Activated gamma-delta T cell (primary cell): ENCODE measurements around the gene CLIC3.

Experiments
- DNase-seq: peaks from one replicate; lab custom pipeline; 2025; lab: John Stamatoyannopoulos, UW

Gene CLIC3

DNA sequence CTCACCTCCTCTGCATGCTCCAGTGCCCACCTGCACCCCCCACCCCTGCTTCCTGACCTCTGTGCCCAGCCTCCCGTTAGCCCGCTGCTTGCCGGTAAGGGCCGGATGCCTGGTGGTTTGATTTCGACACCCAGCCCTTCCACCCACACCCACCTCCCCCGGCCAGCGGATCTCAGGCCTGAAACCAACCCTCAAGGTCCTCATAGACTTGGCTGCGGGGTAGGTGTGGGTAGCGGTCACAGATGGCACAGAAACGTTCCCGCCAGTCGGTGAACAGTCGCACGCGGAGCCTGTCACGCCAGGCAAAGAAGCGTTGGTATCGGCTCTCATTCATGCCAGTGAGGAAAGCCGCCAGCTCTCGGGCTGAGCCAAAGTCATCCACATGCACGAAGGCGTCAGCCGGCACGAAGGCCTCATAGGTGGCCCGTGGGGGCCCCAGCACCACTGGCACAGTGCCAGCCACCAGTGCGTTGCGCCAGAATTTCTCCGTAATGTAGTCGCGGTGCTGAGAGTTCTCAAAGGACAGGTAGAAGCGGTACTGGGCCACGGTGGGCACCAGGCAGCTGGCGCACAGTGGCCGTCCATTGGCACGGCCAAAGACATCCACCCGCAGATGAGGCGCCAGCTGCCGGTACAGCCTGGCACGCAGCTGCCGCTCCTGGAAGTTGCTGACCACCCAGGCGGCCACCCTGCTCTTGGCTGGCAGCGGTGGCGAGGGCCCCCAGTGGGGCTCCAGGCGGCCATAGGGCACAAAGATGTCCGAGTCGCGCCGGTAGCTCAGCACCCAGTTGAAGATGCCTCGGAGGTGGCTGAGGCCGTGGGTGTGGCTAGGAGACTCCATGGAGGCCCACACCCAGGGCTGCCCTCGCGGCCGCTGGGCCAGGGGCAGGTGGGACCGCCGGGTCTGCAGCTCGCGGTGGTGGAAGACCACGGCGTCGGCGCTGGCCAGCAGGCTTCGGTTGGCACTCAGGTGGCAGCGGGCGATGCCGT, 34.5 kb upstream of the CLIC3 start:
- DNase-seq: no peak

DNA sequence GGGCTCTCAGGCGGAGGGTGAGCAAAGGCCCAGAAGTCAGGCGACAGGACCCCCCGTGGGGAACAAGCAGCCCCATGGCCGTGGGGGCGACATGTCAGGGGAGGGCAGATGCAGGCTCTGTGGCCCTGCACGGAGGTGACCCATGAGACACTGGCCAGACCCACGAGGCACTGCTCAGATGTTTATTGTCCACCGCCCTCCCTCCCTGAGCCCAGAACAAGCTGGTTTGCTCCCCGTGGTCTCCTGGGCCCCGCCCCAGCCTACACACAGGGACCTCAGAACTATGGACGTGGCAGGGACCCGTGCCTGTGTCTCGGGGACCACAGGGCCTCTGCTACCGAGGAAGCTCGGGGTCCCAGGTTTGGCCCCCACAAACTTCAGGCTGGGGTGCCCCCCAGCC, 33.6 kb upstream of the CLIC3 start:
- no peak for DNase-seq

DNA sequence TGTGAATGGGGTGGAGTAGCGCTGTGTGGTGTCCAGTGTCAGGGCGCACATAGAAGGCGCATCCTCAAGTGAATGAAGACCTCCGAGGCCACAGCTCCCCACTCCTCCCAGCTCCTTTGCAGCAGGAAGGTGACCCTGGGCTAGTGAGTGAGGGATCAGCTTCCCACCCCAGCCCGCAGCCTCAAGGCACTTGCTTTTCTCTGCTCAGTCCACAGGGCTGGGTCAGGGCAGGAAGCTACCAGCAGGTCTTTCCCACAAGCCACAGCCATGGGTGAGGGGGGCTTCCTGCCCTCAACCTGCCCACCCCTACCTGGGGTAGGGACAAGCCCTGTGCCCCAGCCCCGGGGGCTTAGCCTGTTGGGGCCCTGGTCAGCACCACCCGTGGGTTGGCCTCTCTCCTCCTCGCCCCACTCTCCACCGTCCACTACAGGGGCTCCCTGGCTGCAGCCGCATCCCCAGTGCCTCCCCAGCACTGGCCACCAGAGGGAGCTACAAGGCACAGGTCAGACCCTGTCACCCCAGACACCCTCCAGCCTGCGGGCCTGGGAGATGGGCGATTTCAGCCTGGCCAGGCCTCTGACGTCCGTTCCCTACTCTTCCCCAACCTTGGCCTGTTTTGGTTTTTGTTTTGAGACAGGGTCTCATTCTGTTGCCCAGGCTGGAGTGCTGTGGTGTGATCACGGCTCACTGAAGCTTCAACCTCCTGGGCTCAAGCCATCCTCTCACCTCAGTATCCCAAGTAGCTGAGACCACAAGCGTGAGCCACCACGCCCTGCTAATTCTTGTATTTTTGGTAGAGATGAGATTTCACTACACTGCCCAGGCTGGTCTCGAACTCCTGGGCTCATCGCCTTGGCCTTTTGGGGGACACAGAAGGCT, 32.9 kb upstream of the CLIC3 start:
- DNase-seq: no peak

DNA sequence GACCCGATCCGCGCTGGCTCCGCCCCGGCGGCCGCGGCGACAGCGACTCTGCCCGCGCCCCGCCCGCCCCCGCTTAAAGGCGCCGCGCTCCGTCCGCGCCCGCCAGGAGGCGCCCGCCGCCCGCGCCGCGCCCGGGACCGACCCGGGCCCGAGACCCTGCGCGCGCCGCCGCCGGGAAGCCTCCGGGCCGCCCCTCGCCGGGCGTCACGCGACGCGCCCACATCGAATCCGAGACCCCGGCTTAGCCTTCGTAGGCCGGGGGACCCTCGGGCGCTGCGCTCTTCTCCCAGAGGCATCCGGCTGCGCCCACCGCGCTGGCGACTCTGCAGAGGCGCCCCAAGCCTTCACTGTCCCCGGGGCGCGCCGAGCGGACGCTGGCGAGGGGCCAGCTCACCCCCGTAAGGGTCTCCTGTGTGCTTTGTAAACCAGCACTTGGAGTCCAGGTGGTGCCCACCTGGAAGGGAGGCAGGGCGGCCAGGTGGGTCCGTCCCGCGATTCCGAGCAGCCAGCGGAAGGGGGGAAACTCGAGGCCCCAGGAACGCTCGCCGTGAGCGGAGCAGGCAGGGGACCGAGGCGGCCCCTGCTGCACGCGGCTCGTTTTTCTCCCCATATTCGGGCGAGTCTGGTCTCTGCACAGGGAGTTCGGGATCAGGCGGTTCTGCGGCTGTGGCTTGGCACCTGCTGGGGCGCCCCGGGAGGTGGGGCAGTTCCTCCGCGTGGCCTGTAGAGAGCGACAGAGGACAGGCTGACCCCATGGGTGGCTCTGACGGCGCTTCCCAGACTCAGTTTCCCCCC, 32.1 kb upstream of the CLIC3 start:
- DNase-seq: peak; percentile 64

DNA sequence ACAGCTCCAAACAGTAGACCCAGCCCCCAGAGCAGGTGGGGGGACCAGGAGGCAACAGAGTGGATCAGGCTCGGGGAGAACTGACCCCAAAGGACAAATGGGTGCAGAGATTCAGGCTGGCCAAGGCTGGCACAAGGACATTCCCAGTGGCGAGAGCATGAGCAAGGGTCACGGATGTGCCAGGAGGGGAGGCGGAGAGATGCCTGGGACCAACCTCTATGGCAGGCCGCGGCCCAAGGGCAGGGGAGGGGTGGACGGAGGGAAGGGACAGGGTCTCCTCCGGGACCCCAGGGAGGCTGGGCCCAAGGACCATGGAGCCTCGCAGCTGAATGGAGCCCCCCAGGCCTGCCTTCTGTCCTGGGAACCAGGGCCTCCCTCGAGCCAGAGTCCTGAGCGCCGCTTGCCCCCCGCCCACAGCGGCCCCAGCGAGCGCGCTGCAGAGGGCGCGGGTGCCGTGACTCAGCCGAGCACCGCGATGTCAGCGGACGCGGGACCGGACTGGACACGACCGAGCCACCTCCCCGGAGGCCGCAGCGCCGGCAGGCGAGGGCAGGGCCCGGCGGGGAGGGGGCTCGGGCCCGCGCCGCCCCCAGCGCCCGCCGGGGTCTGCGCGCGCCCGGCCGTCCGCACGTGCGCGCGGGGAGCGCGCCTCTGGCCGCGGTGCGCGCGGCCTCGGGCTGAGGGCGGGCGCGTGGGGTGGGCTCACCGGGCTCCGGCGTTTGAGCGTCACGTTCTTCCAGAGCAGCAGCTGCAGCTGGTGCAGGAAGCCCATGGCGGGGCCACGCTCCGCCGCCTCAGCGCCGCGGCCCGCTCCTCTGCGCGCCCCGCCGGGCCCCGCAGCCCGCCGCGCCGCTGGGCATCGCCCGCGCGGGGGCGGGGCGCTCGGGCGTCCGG, 31.2 kb upstream of the CLIC3 start, which contains the start of gene ABCA2:
TSS of gene ABCA2 (minus strand) at position 869 of the 894 bp plus-strand sequence. CDS start at position 772, 97 bp downstream.
- no peak for DNase-seq

DNA sequence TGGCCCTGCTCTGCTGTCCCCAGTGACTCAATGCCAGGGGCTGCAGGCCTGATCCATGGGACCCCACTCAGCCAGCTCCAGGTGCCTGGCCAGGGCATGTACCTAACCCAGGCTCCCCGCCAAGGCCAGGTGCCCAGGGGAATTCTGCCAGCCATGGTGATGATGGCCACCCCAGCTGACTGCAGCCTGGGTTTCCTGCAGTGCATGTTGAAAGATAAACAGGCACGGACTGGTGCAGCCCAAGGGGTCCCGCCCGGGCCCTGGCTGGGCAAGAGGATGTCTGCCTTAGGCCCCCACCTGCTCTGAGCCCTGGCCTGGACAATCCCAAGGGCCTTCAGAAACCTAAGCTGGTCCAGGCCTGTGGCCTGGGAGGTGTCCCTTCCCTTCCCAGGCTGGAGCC, 30.5 kb upstream of the CLIC3 start:
- no peak for DNase-seq

DNA sequence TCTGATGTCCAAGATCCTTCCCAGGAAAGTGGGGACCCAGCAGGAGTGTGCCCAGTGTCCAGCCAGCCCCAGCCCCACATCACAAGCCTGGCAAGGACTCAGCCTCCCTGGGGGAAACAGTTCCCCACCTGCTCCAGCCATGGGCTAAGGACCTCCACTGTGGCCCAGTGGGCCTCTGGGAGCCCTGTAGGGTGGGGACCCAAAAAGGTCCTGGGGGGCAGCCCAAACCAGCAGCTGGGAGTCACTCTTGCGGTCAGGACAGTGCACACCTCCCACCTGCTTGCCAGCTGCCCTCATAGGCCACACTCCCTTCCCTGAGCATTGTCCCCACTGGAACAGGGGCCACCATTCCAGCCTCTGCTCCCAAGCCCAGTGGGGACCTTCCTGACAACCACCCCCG, 30.0 kb upstream of the CLIC3 start:
- DNase-seq: no peak

DNA sequence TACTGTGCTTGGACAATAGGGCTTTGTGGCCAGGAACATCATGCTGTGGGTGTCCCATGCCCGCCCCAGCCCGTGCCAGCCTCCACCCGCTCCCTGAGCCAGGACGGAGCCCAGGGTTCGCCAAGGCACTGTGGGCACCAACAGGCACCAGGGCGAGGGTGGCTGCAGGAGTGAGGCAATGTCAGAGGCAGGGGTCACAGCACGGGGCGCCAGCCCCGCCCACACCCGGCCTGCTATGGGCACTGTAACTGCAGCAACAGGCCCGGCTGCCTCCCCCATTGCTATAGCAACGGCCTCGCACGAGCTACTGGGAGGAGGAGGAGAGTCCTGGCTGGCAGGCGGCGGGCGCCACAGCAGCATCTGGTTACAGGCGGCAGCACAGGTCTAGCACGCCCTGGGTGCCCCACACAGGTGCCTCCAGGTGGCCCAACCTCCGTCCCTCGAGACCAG, 29.2 kb upstream of the CLIC3 start:
- DNase-seq: no peak

DNA sequence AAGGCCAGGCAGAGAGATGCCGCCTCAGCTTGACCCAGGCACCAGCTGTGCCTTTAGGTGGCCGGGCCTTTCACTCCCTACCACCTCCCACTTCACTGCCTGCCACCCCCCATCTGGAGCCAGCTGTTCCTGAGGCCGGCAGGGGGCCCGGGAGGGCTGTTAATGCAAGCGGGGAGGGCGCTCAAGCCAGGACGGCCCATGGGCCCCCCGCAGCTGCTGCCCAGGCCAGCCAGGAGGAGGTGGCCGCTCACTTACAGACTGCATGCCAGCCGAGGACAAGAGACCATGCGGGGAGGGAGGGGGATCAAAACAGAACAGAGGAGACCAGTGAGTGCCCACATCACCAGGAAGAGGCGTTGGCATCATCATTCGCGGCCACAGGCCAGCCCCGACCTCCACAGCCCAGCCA, 27.2 kb upstream of the CLIC3 start:
- DNase-seq: no peak

DNA sequence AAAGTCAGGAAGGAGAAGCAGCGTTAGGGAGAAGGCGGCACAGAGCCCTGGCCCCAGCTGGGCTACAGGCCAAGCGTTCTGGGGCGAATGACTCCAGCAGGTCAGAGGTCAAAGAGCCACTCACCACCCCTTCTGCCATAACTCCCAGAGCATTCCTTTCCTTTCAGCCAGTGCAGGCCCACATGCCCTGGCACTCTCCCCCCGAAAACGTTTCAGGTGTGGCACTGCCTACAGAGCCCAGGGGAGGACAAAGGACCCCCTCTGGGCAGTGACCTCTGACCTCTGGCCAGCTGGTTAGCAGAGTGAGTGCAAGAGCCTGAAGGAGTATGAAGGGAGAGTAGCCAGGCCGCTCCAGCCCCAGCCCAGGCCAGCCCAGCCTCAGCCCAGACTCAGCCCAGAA, 26.8 kb upstream of the CLIC3 start:
- no peak for DNase-seq

DNA sequence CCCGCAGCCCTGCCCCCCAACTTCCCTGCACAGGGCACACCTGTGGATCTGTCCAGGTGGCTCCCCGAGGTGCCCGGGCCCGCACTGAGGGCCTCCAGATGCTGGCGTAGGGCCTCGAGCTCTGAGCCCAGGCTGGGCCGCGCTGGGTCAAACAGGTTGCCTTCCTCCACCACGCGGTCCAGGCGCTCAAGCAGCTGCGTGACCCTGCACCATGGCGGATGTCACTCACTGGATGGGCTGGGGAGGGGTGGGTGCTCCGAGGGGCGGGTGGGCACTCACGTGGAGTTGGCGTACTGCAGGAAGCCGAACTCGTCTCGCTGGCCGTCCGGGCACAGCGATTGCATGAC, 26.3 kb upstream of the CLIC3 start:
- DNase-seq: no peak

DNA sequence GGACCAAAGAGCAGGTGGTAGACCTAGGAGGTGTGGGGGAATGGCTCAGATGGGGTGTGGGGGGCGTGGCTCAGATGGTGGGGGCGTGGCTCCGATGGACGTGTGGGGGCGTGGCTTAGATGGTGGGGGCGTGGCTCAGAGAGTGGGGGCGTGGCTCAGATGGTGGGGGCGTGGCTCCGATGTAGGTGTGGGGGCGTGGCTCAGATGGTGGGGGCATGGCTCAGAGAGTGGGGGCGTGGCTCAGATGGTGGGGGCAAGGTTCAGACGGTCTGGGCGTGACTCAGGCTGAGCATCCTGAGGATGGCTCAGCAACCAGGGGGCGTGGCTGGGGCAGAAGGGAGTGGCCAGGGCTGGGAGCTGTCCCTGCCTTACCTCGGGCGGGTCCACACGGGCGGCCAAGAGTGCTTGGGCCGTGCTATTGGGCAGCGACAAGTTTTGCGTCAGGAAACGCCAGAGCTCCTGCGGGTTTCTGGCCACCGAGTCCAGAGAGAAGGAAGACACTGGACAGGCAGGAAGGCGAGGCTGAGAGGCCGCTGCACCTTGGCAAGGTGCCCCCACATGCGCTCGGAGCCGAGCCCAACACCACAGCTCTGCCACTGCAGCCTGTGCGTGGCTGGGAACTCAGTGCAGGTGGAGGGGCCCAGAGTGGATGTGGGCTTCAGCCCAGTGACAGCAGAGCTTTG, 25.8 kb upstream of the CLIC3 start:
- DNase-seq: peak; percentile 45

DNA sequence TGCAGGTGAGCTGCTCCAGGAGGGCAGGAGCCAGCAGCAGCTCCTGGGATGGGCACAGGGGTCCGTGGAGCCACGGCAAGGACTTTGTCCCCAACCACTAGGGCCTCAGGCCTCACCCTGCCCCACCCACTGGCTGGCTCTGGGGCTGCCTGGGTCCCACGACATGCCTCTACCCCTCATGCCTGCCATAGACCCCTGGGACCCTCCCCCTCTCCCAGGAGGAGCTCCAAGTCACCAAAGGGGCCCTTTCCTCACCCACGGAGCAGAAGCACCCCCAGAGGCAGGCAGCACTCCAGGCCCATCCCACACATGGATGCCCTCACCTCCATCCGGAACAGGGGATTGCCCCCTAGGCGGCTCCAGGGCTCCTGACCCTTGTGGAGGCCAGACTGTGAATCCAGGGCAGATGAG, 25.2 kb upstream of the CLIC3 start:
- no peak for DNase-seq

DNA sequence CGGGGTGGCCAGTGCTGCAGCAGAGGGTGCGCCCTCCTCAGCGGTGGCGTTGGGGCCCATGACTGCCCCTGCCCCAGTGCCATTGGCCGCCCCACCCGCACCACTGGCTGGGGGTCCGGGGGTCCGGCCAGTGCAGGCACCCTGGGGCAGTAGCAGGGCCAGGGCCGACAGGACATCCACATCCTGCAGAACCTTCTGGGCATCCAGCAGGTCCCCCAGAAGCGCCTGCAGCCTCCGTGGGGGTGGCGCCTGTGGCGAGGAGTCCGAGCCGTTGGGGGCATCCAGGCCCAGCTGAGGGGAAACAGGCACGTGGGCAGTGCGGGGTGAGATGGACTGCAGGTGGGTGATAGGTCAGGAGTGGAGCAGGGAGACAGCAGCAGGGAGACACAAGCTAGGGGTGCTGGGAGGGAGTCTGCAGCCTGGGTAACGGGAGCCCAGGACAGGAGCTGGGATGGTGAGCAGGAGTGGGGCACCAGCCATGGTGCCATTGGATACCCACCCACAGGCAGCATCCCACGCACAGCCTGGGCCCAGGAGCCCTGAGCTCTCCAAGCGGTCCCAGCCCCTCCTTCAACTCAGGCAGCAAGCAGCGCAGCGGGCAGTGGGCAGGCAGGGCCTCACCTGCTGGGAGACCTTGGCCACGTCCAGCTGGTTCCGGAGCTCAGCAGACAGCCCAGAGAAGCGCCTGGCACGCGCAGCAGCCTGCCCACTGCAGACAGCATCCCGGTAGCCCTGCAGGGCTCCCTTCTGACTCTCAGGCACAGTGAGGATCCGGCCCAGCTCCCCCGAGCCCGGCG, 24.6 kb upstream of the CLIC3 start:
- no peak for DNase-seq

DNA sequence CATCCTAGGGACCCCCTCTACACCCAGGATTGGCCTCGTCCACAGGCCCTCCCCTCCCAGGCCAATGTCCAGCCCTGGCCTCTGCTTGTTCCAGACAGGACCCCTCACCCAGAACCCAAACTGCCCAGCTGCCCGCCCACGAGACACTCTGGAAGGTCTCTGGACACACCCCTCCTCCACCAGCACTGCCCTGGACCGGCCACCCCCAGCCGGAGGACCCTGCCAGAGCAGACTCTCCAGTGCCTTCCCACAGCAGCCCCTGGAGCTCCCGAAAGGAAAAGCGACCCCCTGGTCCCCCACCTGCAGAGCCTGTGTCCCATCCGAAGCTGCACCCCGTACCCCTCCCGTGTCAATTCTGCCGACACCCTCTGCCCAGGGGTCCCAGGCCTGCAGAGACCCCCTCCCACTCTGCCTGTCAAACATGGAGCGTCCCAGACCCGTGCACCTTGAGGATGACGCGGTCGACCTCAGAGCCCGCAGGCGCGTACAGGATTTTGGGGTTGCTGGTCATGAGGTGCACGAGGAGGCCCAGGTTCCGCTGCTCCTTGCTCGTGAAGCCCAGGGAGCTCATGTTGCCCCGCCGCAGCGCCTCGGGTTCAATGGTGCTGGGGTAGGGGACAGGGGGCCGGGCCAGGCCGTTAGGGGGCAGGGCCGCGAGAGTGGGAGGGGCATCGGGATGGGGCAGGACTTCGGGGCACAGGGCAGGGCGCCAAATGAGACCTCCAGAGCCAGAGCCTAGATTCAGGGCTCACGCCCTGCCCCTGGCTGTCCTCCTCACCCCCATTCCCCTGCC, 23.7 kb upstream of the CLIC3 start:
- no peak for DNase-seq

DNA sequence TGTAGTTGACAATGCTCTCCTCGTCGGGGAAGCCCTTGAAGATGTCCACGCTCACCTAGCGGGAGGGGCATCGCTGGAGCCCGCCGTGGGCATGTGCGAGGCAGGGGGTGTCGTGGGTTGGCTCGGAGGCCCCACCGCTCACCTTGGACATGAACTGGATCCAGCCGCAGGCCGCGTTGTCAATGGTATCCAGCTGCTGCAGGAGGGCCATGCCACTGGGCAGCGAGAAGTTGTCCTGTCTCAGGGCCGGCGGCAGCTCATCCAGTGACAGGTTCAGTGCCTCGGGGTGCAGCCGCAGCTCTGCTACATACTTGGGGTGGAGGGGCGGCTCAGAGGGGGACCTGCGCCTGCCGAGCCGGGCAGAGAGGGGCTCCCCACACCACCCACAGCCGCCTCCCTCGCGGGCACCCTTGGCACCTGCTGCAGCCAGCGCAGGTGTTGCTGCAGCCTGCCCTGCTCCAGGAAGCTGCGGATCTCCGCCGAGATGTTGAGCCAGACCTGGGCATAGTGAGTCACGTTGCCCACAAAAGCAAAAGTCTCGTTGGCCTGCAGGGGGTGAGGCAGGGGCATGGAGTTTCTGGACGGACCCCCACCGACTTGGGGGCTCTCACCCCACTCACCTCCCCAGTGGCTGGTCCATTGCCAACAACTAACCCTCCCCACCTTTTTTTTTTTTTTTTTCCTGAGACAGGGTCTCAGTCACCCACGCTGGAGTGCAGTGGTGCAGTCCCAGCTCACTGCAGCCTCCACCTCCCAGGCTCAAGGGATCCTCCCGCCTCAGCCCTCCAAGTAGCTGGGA, 22.6 kb upstream of the CLIC3 start:
- no peak for DNase-seq

DNA sequence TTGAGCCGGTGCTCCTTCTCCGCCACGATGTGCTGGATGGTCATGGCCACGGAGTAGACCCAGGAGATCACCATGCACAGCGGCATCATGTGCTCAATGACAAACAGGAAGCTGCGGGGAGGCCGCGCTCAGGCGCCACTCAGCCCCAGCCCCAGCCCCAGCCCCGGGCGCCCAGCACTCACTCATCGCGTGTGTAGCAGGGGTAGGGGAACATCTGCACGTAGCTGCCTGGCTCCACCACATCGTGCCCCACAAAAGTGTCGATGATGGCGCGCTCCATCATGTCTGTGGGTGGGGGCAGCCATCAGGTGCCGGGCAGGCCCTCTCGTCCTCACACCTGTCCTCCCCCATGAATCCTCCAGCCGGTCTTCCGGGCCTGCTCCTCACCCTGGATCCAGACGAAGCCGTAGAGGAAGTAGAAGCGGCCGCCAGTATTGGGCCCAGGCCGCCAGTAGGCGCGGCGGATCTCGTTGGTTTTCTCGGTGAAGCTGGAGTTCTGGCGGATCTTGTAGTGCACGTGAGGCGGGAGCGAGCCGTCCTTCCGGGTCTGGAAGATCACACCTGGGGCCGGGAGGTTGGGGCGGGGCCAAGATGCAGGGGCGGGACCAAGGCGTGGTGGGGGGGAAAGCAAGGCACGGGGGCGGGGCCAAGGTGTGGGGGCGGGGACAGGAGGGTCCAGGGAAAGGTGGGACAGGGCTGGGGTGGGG, 21.6 kb upstream of the CLIC3 start:
- DNase-seq: no peak
